ENCODE results near the gene FBXO40.

Gene FBXO40

DNA sequence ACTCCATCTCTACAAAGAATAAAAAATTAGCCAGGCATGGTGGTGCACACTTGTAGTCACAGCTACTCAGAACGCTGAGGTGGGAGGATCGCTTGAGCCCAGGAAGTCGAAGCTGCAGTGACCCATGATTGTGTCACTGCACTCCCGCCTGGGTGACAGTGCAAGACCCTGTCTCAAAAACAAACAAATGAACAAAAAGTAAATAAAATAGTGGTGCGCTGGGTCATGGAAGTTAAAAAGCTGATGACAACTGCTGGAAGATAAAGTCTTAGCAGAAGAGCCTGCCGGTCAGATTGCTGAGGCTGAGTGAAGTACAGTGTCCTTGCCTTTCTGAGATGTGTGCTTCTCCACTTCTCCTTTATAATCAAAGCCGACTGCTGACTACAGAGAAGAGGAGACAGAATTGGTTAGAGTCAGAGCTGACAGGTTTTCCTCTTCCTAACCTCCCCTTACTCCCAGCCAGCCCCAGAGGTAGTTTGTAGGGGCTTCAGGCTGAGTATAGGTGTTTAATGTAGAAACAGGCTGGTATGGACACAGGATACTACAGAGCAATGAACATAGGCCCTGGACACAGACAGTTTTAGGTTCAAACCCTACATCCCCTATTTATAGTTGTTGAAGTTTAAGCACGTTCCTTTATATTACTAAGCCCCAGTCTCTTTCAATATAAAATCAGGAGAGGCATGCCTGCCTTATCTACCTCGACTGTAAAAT is 49.6 kb downstream of the FBXO40 start:
- Histone ChIP-seq H3K4me3 (ENCODE audit: insufficient read depth, low read depth, low read length) (no peak overlapping the region), H3K27ac (ENCODE audit: insufficient read depth, low read depth, low read length, poor library complexity, severe bottlenecking) (no peak overlapping the region), H3K27me3 (ENCODE audit: control insufficient read depth, insufficient read depth, low read length, poor library complexity, severe bottlenecking) (no peaks in the 10 kb centered on the region), H3K36me3 (ENCODE audit: control insufficient read depth, insufficient read depth, low read length) (no peaks in the 10 kb centered on the region), H3K9me3 (ENCODE audit: control insufficient read depth, low read length) (no peaks in the 10 kb centered on the region), H3K4me1 (ENCODE audit: control insufficient read depth, insufficient read depth, low read length) (no peaks in the 10 kb centered on the region)
- WGBS, 2 experiments: 87 to 91% methylated on average over 9 of the region's 9 CpGs

DNA sequence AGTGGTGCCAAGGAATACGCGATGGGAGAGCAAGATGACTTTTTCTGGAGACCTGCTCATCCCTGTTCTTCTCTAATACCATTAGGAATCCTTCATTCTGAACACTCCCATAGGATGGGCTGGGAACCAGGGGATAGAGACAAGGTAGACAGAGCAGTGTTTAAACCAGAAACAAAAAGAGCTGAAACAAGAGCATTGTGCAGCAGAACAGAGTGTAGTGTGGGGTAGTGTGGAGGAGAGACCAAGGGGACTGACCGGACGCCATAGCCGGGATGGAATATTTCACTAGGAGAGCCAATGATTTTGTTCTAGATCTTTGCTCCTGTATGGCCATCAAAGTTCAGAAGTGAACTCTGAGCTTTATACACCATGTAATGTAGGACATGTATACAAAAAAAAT is 51.9 kb downstream of the FBXO40 start:
- peak overlapping the region; percentile 6 for H3K27ac ChIP-seq (ENCODE audit: insufficient read depth, low read depth, low read length, poor library complexity, severe bottlenecking)
- no peak overlapping the region for H3K4me3 ChIP-seq (ENCODE audit: insufficient read depth, low read depth, low read length)
- H3K9me3 ChIP-seq (ENCODE audit: control insufficient read depth, low read length): no peaks in the 10 kb centered on the region
- H3K36me3 ChIP-seq (ENCODE audit: control insufficient read depth, insufficient read depth, low read length): no peaks in the 10 kb centered on the region
- 89 to 97% methylated on average over 5 of the region's 5 CpGs for WGBS, 2 experiments
- no peaks in the 10 kb centered on the region for H3K4me1 ChIP-seq (ENCODE audit: control insufficient read depth, insufficient read depth, low read length)
- no peaks in the 10 kb centered on the region for H3K27me3 ChIP-seq (ENCODE audit: control insufficient read depth, insufficient read depth, low read length, poor library complexity, severe bottlenecking)

DNA sequence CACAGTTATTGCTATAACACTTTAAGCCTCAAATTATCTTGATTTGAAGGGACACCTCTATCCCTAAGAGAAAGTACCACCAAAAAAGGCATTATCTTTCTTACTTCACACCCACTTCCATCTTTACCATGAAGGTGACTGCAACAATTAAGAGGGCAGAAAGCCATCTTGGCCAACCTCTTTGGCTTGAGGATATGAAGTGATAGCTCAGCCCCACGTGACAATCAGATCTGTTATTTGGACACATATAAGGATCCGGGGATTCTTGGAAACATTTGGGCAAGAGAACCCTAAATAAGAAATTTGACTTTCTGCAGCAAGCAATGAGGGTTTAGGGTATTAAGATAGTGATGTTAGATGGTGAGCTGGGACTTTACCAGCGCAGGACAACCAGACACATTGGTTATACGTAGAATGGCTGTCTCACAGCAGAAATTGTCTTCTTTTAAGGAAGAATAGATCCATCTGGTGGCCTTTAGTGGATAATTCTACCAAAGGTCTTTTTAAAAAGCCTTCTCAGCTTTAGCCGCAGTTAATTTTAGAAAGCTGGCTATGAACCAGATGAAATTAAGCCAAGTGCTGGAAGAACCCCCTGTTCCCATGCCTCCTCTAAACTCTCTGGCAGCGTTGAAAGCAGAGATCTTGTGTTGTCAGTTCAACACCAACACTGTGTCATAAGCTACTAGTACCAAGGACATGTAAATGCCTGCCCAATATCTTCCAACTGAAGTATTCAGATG is 55.2 kb downstream of the FBXO40 start:
- WGBS, 2 experiments: 86 to 90% methylated on average over 6 of the region's 6 CpGs
- no peaks in the 10 kb centered on the region for H3K36me3 ChIP-seq (ENCODE audit: control insufficient read depth, insufficient read depth, low read length)
- no peaks in the 10 kb centered on the region for H3K9me3 ChIP-seq (ENCODE audit: control insufficient read depth, low read length)
- no peaks in the 10 kb centered on the region for H3K4me1 ChIP-seq (ENCODE audit: control insufficient read depth, insufficient read depth, low read length)
- no peak overlapping the region for H3K4me3 ChIP-seq (ENCODE audit: insufficient read depth, low read depth, low read length)
- no peaks in the 10 kb centered on the region for H3K27me3 ChIP-seq (ENCODE audit: control insufficient read depth, insufficient read depth, low read length, poor library complexity, severe bottlenecking)
- no peak overlapping the region for H3K27ac ChIP-seq (ENCODE audit: insufficient read depth, low read depth, low read length, poor library complexity, severe bottlenecking)

DNA sequence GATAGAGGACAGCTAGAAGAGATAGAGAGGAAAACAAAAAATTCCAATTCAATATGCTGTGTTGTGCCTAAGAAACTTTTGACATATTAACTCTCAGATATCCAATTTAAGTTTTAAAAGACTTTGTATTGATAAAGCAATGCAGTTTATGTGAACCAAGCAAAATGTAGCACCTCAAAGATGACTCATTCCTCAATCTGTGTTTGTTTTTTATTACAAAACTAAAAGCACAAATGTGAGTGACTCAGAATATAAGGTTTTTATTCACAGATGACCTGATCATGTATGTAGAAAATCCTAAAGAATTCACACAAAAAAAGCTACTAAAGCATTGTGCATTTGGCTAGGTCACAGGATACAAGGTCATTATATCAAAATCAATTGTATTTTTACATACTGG is 56.5 kb downstream of the FBXO40 start:
- Histone ChIP-seq H3K36me3 (ENCODE audit: control insufficient read depth, insufficient read depth, low read length) (no peaks in the 10 kb centered on the region), H3K27me3 (ENCODE audit: control insufficient read depth, insufficient read depth, low read length, poor library complexity, severe bottlenecking) (no peaks in the 10 kb centered on the region), H3K9me3 (ENCODE audit: control insufficient read depth, low read length) (no peaks in the 10 kb centered on the region), H3K4me1 (ENCODE audit: control insufficient read depth, insufficient read depth, low read length) (no peaks in the 10 kb centered on the region), H3K4me3 (ENCODE audit: insufficient read depth, low read depth, low read length) (no peak overlapping the region), H3K27ac (ENCODE audit: insufficient read depth, low read depth, low read length, poor library complexity, severe bottlenecking) (no peak overlapping the region)

DNA sequence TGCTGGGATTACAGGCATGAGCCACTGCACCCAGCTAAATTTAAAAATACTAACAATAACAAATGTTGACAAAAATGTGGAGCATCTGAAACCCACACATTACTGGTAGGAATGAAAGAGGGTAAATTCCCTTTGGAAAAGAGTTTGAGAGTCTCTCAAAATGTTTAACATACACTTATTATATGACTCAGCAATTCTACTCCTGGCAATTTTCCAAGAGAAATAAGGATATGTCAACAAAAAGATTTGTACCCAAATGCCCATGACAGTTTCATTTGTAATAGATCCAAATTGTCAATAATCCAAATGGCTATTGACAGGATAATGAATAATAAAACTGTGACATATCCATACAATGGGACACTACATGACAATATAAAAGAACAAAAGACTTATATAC is 58.5 kb downstream of the FBXO40 start:
- no peaks in the 10 kb centered on the region for H3K27me3 ChIP-seq (ENCODE audit: control insufficient read depth, insufficient read depth, low read length, poor library complexity, severe bottlenecking)
- no peak overlapping the region for H3K4me3 ChIP-seq (ENCODE audit: insufficient read depth, low read depth, low read length)

DNA sequence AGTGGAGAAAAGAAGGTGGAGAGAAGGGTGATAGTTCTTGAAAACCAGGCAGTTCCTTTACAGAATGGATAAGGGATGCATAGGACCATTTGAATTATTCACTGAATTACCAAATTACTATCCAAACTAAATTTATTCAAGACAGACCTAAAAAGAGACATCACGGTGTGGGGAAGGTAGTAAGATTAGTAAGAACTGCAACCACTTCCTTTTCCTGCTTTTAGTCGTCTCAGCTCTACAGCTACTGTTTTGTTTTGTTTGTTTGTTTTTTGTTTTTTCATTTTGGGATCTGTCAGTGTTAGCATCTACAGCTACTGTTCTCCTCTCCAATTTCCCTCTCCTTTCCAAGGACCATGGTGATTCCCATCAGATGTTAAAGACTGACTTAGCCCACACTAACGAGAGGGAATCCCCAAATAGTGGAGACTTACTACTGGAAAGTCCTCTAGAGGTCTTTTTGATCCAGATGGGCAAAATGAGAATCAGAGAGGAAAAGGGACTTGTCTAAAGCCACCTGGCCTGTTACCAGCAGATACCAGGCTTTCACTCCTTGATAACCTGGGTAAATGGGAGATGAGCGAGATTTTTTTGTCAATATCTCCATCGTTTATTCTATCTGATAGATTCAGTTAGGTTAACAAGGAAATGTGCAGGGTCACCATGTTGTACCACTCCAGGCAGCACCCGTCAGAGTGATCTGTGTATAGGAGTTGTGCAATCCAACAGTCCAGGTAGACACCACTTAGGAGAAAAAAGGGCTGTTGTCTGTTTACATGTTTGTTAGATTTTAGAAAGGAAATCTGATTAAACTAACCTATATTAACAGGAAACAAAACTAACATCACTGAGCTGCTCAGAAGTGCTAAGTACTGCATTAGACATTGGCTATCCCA is 61.6 kb downstream of the FBXO40 start:
- Histone ChIP-seq H3K9me3 (ENCODE audit: control insufficient read depth, low read length) (no peaks in the 10 kb centered on the region), H3K4me3 (ENCODE audit: insufficient read depth, low read depth, low read length) (no peak overlapping the region), H3K27me3 (ENCODE audit: control insufficient read depth, insufficient read depth, low read length, poor library complexity, severe bottlenecking) (no peaks in the 10 kb centered on the region), H3K4me1 (ENCODE audit: control insufficient read depth, insufficient read depth, low read length) (no peaks in the 10 kb centered on the region), H3K36me3 (ENCODE audit: control insufficient read depth, insufficient read depth, low read length) (no peaks in the 10 kb centered on the region), H3K27ac (ENCODE audit: insufficient read depth, low read depth, low read length, poor library complexity, severe bottlenecking) (no peak overlapping the region)
- 94 to 97% methylated on average over 4 to 6 of the region's 6 CpGs for WGBS, 2 experiments

More for the DNA sequence above, 58.5 kb downstream of the FBXO40 start:
- Histone ChIP-seq H3K27ac (ENCODE audit: insufficient read depth, low read depth, low read length, poor library complexity, severe bottlenecking) (no peak overlapping the region), H3K9me3 (ENCODE audit: control insufficient read depth, low read length) (no peaks in the 10 kb centered on the region), H3K4me1 (ENCODE audit: control insufficient read depth, insufficient read depth, low read length) (no peaks in the 10 kb centered on the region), H3K36me3 (ENCODE audit: control insufficient read depth, insufficient read depth, low read length) (no peaks in the 10 kb centered on the region)

DNA sequence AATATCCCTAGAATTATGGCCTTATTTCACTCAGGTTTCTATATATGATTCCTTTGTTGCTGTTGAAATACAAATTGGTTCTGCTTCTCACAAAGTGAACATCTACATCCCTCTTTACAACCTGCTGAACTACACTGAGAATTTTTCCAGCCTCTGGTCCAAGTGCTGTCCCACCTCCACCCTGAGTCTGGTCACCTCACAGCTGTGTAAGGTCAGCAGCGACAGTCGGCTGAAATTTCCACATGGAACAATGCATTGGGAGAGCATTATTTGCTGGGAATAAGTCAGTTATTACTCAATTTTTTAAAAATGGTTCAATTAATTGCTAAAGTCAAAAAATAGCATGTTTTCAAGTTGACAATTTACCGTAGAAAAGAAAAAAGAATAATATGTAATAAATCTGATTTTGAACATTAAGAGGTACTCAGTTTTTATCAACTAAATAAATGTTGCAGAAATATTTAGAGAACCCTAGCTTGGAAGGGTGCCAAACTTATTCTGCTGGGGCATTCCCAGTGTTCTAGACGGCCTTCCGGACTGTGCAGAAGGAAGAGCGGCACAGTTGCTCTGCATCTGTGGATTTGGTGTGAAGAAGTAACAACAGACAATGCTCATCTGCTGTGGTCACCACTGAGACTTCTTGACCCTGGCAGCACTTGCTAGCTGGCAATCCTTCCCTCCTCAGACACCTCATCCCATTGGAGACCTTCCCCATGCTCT is 65.7 kb downstream of the FBXO40 start:
- H3K4me1 ChIP-seq (ENCODE audit: control insufficient read depth, insufficient read depth, low read length): no peaks in the 10 kb centered on the region
- H3K4me3 ChIP-seq (ENCODE audit: insufficient read depth, low read depth, low read length): no peak overlapping the region
- H3K36me3 ChIP-seq (ENCODE audit: control insufficient read depth, insufficient read depth, low read length): no peaks in the 10 kb centered on the region
- no peaks in the 10 kb centered on the region for H3K27me3 ChIP-seq (ENCODE audit: control insufficient read depth, insufficient read depth, low read length, poor library complexity, severe bottlenecking)
- 97% methylated on average over 5 to 6 of the region's 6 CpGs for WGBS, 2 experiments
- no peaks in the 10 kb centered on the region for H3K9me3 ChIP-seq (ENCODE audit: control insufficient read depth, low read length)
- H3K27ac ChIP-seq (ENCODE audit: insufficient read depth, low read depth, low read length, poor library complexity, severe bottlenecking): no peak overlapping the region

DNA sequence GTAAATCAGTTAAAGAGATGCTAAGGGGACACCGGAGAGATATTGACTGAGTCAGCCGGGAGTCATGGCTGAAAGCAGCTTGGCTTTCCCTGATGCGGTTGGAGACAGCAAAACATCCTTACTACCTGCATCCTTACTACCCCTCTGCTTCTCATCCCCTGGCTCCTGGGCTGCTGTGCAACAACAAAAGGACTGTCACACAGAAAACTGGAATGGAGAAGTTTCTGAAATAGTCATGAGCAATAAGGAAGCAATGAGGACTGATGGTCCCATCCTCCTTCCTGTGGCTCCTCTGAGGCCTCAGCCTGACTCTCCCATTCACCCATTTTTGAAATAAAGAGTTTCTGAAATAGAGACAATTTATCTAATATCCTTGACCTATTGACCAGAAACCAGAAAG is 66.4 kb downstream of the FBXO40 start:
- Histone ChIP-seq H3K4me1 (ENCODE audit: control insufficient read depth, insufficient read depth, low read length) (no peaks in the 10 kb centered on the region), H3K27ac (ENCODE audit: insufficient read depth, low read depth, low read length, poor library complexity, severe bottlenecking) (no peak overlapping the region), H3K27me3 (ENCODE audit: control insufficient read depth, insufficient read depth, low read length, poor library complexity, severe bottlenecking) (no peaks in the 10 kb centered on the region), H3K9me3 (ENCODE audit: control insufficient read depth, low read length) (no peaks in the 10 kb centered on the region), H3K36me3 (ENCODE audit: control insufficient read depth, insufficient read depth, low read length) (peaks cover 3% of the 10 kb centered on the region), H3K4me3 (ENCODE audit: insufficient read depth, low read depth, low read length) (no peak overlapping the region)
- WGBS, 2 experiments: 88 to 96% methylated on average over 3 of the region's 3 CpGs

DNA sequence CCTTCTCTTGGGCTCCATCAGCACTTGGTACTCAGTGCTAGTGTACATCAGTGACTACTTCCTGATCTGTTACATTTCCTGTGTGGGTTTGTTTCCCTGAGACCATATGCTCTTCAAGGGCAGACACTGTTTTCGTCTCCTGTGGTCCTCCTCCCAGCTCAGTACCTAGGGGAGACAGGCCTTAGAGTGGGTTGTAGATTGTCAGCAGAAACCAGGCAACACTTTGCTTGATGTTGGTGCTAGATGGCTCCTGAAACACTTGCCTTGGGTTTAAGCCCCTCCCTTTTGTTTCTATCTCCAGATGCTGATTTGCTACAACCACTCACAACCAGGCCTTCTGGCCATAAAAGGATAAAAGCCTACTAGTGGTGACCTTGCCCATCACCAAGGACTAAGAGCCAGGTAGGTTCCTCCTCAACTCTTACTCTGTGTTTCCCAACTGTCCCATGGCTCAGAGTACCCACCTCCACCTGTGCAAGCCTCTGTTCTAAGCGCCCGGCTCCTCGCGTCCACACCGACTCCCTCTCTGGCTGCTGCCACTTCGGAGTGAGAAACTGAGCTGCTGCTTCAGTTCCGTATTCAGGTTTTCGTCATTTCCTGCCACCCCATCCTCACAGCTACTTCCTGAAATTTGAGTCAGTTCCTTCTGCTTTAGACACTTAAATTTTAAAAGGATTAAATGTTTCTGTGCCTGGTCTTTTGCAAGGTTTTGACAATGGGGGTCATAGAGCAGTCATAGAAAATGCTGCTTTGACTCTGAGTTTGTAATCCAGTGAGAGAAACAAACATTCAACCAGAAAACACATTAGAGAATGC is 67.4 kb downstream of the FBXO40 start, which contains the start of gene HCLS1:
TSS of gene HCLS1 (minus strand) at position 548 of the 816 bp plus-strand sequence. CDS start 2,556 bp downstream, outside the sequence.
- Histone ChIP-seq H3K4me3 (ENCODE audit: insufficient read depth, low read depth, low read length) (no peak within 1 kb of the TSS), H3K27me3 (ENCODE audit: control insufficient read depth, insufficient read depth, low read length, poor library complexity, severe bottlenecking) (no peaks in the 10 kb centered on the region), H3K27ac (ENCODE audit: insufficient read depth, low read depth, low read length, poor library complexity, severe bottlenecking) (no peak within 1 kb of the TSS), H3K9me3 (ENCODE audit: control insufficient read depth, low read length) (no peaks in the 10 kb centered on the region), H3K4me1 (ENCODE audit: control insufficient read depth, insufficient read depth, low read length) (no peaks in the 10 kb centered on the region), H3K36me3 (ENCODE audit: control insufficient read depth, insufficient read depth, low read length) (peaks cover 9% of the 10 kb centered on the region)
- 92 to 96% methylated on average over 9 of the region's 9 CpGs for WGBS, 2 experiments
